SK-N-SH treated with all-trans-retinoic acid at 6 μM for 48 hours (cell line): ENCODE results near the gene C2orf42.
"Not testable (repeated sequence)": the region's sequence is repeated elsewhere in the genome, so short reads cannot be mapped to it uniquely, and the experiment has no call there.

ENCODE experiments used
- ATAC-seq: fragments of 200-7000 bp; cut with Tn5 transposase; 3 replicates; pipeline ENCODE4 v1.9.1; 2020; ENCODE audit warnings: mild to moderate bottlenecking, moderate library complexity
- ARNTL ChIP-seq: fragments of 450-650 bp; formaldehyde crosslinking; IDR thresholded peaks from 2 replicates; pipeline ENCODE4 v1.5.0; 2020; ENCODE audit warnings: low read depth, mild to moderate bottlenecking, moderate library complexity, borderline replicate concordance
- BACH2 ChIP-seq: fragments of 250-450 bp; sonication (Bioruptor Pico); IDR thresholded peaks from 2 replicates; pipeline ENCODE4 v1.9.0; 2021; ENCODE audit warnings: mild to moderate bottlenecking, borderline replicate concordance
- CREB5 ChIP-seq: fragments of 250-450 bp; sonication (Bioruptor Pico); IDR thresholded peaks from 2 replicates; pipeline ENCODE4 v1.5.1; 2020; ENCODE audit warnings: low read depth, mild to moderate bottlenecking, moderate library complexity
- CSRNP3 ChIP-seq: fragments of 250-450 bp; sonication (Bioruptor Pico); IDR thresholded peaks from 2 replicates; pipeline ENCODE4 v1.5.1; 2021; ENCODE audit warnings: mild to moderate bottlenecking, moderate library complexity
- GLIS3 ChIP-seq: fragments of 250-450 bp; sonication (Bioruptor Pico); IDR thresholded peaks from 2 replicates; pipeline ENCODE4 v1.5.0; 2020; ENCODE audit warnings: mild to moderate bottlenecking, moderate library complexity
- ISL1 ChIP-seq: fragments of 250-450 bp; sonication (Bioruptor Pico); IDR thresholded peaks from 2 replicates; pipeline ENCODE4 v2.1.2; 2022; ENCODE audit warnings: mild to moderate bottlenecking, moderate library complexity
- OSR1 ChIP-seq: fragments of 250-450 bp; sonication (Bioruptor Pico); IDR thresholded peaks from 2 replicates; pipeline ENCODE4 v1.8.0; 2022; ENCODE audit warnings: moderate library complexity, mild to moderate bottlenecking, inconsistent platforms
- PATZ1 ChIP-seq: fragments of 250-450 bp; sonication (Bioruptor Pico); IDR thresholded peaks from 2 replicates; pipeline ENCODE4 v1.8.0; 2020; ENCODE audit warnings: mild to moderate bottlenecking, moderate library complexity, borderline replicate concordance
- POU6F1 ChIP-seq: fragments of 250-450 bp; sonication (Bioruptor Pico); IDR thresholded peaks from 2 replicates; pipeline ENCODE4 v1.8.0; 2021; ENCODE audit warnings: low read depth, mild to moderate bottlenecking, moderate library complexity, borderline replicate concordance
- PPARA ChIP-seq: fragments of 250-450 bp; sonication (Bioruptor Pico); IDR thresholded peaks from 2 replicates; pipeline ENCODE4 v1.5.0; 2020; ENCODE audit warnings: mild to moderate bottlenecking, borderline replicate concordance
- RARB ChIP-seq: fragments of 250-450 bp; sonication (Bioruptor Pico); IDR thresholded peaks from 2 replicates; pipeline ENCODE4 v1.8.0; 2021; ENCODE audit warnings: mild to moderate bottlenecking, moderate library complexity
- SNAI2 ChIP-seq: fragments of 250-450 bp; sonication (Bioruptor Pico); IDR thresholded peaks from 2 replicates; pipeline ENCODE4 v1.5.0; 2020; ENCODE audit warnings: mild to moderate bottlenecking, moderate library complexity
- TCF4 ChIP-seq: fragments of 250-450 bp; sonication (Bioruptor Pico); IDR thresholded peaks from 2 replicates; pipeline ENCODE4 v1.8.0; 2021; ENCODE audit warnings: mild to moderate bottlenecking, moderate library complexity, borderline replicate concordance
- TOX ChIP-seq: fragments of 250-450 bp; sonication (Bioruptor Pico); IDR thresholded peaks from 2 replicates; pipeline ENCODE4 v1.8.0; 2021; ENCODE audit warnings: mild to moderate bottlenecking, moderate library complexity, borderline replicate concordance
- ZC3H10 ChIP-seq: fragments of 250-450 bp; sonication (Bioruptor Pico); IDR thresholded peaks from 2 replicates; pipeline ENCODE4 v1.5.1; 2021; ENCODE audit warnings: mild to moderate bottlenecking, moderate library complexity
- ZFP3 ChIP-seq: fragments of 250-450 bp; sonication (Bioruptor Pico); IDR thresholded peaks from 2 replicates; pipeline ENCODE4 v1.5.0; 2020; ENCODE audit warnings: mild to moderate bottlenecking, moderate library complexity
- ZFP30 ChIP-seq: fragments of 450-650 bp; formaldehyde crosslinking; IDR thresholded peaks from 2 replicates; pipeline ENCODE4 v1.5.0; 2022; ENCODE audit warnings: mild to moderate bottlenecking, moderate library complexity
- ZNF70 ChIP-seq: fragments of 450-650 bp; formaldehyde crosslinking; IDR thresholded peaks from 2 replicates; pipeline ENCODE4 v1.5.0; 2020; ENCODE audit warnings: mild to moderate bottlenecking, moderate library complexity
- ZNF8 ChIP-seq: fragments of 450-650 bp; formaldehyde crosslinking; IDR thresholded peaks from 2 replicates; pipeline ENCODE4 v1.5.0; 2020; ENCODE audit warnings: mild to moderate bottlenecking, moderate library complexity

The C2orf42 gene

GRCh38 chr2:70182689-70183088, 8.1 kb downstream of the C2orf42 start:
- no peak for TF ChIP-seq GLIS3 (CRISPR knock-in tag)
- TF ChIP-seq SNAI2 (CRISPR knock-in tag) = no peak
- TF ChIP-seq CREB5 (CRISPR knock-in tag) = no peak
- no peak for TF ChIP-seq ISL1
- no peak for TF ChIP-seq TOX
- TF ChIP-seq TCF4 (CRISPR knock-in tag) = no peak
- no peak for TF ChIP-seq ARNTL (CRISPR knock-in tag)
- no peak for TF ChIP-seq BACH2 (CRISPR knock-in tag)
- no peak for TF ChIP-seq ZC3H10
- TF ChIP-seq OSR1 (CRISPR knock-in tag) = no peak
- no peak for TF ChIP-seq RARB (CRISPR knock-in tag)
- TF ChIP-seq, all 23 proteins: peak for 0
- ATAC-seq = no peak

GRCh38 chr2:70181363-70181956, 9.4 kb downstream of the C2orf42 start:
- ATAC-seq = peak; percentile 63
- TF ChIP-seq PPARA (CRISPR knock-in tag) (no peak), TOX (no peak), SNAI2 (CRISPR knock-in tag) (no peak), GLIS3 (CRISPR knock-in tag) (no peak)

GRCh38 chr2:70173520-70173919, 17.3 kb downstream of the C2orf42 start:
- no peak for ATAC-seq
- TF ChIP-seq BACH2 (CRISPR knock-in tag) = no peak
- TF ChIP-seq TCF4 (CRISPR knock-in tag) = no peak
- TF ChIP-seq CSRNP3 (CRISPR knock-in tag) = no peak
- TF ChIP-seq PATZ1 (CRISPR knock-in tag) = no peak
- TF ChIP-seq ZFP30 (CRISPR knock-in tag) = no peak
- no peak for TF ChIP-seq CREB5 (CRISPR knock-in tag)
- TF ChIP-seq OSR1 (CRISPR knock-in tag) = no peak
- no peak for TF ChIP-seq ZNF70 (CRISPR knock-in tag)
- no peak for TF ChIP-seq RARB (CRISPR knock-in tag)
- TF ChIP-seq ZNF8 (CRISPR knock-in tag) = no peak
- no peak for TF ChIP-seq ZFP3 (CRISPR knock-in tag)
- no peak for TF ChIP-seq ARNTL (CRISPR knock-in tag)
- TF ChIP-seq SNAI2 (CRISPR knock-in tag) = no peak
- TF ChIP-seq, all 23 proteins: peak for 0

- ATAC-seq = not testable (repeated sequence)
These were observed 21.1 kb downstream of the C2orf42 start for GRCh38 chr2:70169654-70170245.

GRCh38 chr2:70161069-70161534, 29.7 kb downstream of the C2orf42 start:
- no peak for ATAC-seq
- TF ChIP-seq ISL1 = no peak
- TF ChIP-seq POU6F1 (CRISPR knock-in tag) = no peak
- no peak for TF ChIP-seq RARB (CRISPR knock-in tag)
- no peak for TF ChIP-seq ZFP30 (CRISPR knock-in tag)
- TF ChIP-seq TOX = no peak
